SK-N-SH (cell line): ENCODE results near the gene AGBL1.

Experiments used
- CTCF ChIP-seq: fragments of 200-600 bp; sonication (generic); IDR thresholded peaks from 2 replicates; pipeline ENCODE4 v1.6.1; 2017; ENCODE audit warnings: antibody characterized with exemption, mild to moderate bottlenecking, moderate library complexity
- POLR2AphosphoS5 ChIP-seq: IDR thresholded peaks from 2 replicates; pipeline ENCODE4 v1.6.1; 2012; ENCODE audit warnings: low read depth, low read length
- REST ChIP-seq: IDR thresholded peaks from 2 replicates; pipeline ENCODE4 v1.6.1; 2012; ENCODE audit warnings: mild to moderate bottlenecking, low read depth, low read length, moderate library complexity

GRCh38 chr15:86813892-86814291, 734.2 kb downstream of the AGBL1 start:
- TF ChIP-seq REST (no peak), CTCF (no peak), POLR2AphosphoS5 (no peak)
